ENCODE results near the gene LIN37.

The LIN37 gene

GRCh38 chr19:35797663-35798062 lies 49.3 kb downstream of the LIN37 start:
- Histone ChIP-seq H3K9ac (ENCODE audit: low read depth, low read length) (no peak overlapping the region), H3K9me3 (ENCODE audit: control insufficient read depth, insufficient read depth, low read length) (no peaks in the 10 kb centered on the region), H3K4me3 (ENCODE audit: low read depth, low read length) (peak overlapping the region; percentile 23; the same call in 1 of the 2 replicates), H3K36me3 (ENCODE audit: control insufficient read depth, insufficient read depth, low read length) (no peaks in the 10 kb centered on the region), H3K27me3 (ENCODE audit: control insufficient read depth, insufficient read depth, low read length) (peaks cover 27% of the 10 kb centered on the region), H3K4me1 (ENCODE audit: control insufficient read depth, insufficient read depth, low read length) (peaks cover 5% of the 10 kb centered on the region; the same call in 1 of the 2 replicates), H3K27ac (ENCODE audit: low read depth, low read length) (no peak overlapping the region)

GRCh38 chr19:35801828-35802227 lies 53.5 kb downstream of the LIN37 start:
- Histone ChIP-seq H3K9ac (ENCODE audit: low read depth, low read length) (no peak overlapping the region), H3K9me3 (ENCODE audit: control insufficient read depth, insufficient read depth, low read length) (no peaks in the 10 kb centered on the region), H3K36me3 (ENCODE audit: control insufficient read depth, insufficient read depth, low read length) (no peaks in the 10 kb centered on the region), H3K27me3 (ENCODE audit: control insufficient read depth, insufficient read depth, low read length) (peaks cover 14% of the 10 kb centered on the region), H3K27ac (ENCODE audit: low read depth, low read length) (no peak overlapping the region), H3K4me3 (ENCODE audit: low read depth, low read length) (no peak overlapping the region), H3K4me1 (ENCODE audit: control insufficient read depth, insufficient read depth, low read length) (peaks cover 5% of the 10 kb centered on the region; the same call in 1 of the 2 replicates)

All from HUES48 (cell line).